ENCODE data around the gene FMNL1.
"Not testable (repeated sequence)": the region's sequence is repeated elsewhere in the genome, so short reads cannot be mapped to it uniquely, and the experiment has no call there.

Gene FMNL1

GRCh38 chr17:45197555-45198334, 23.9 kb upstream of the FMNL1 start:
- H3K4me3 ChIP-seq (ENCODE audit: low read depth, low read length) = no peak overlapping the region
- DNase-seq (ENCODE audit: low read depth) = no peak
- peak; percentile 99 for TF ChIP-seq CTCF (IDR thresholded peaks at IDR 0.05; ENCODE audit: low read depth, low read length, missing control alignments)

DNA sequence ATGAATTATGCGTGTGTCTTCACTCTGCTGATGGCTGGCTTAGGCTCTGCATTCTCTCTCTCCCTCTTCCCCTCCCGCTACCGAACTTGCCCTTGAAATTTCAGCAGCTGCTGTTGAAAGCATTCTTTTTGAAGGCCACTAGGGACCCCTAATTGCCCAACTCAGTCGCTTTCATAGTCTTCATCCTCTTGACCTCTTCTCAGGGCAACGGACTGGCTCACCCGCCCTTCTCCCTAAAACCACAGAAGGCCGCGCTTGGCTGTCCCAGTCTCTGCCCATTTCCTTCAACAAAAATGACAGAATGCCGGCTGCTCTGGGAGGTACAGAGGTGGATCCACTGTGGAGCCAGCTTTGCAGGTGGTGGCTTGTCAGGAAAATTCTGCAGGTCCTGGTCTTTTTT, 21.0 kb upstream of the FMNL1 start:
- H3K4me3 ChIP-seq (ENCODE audit: low read depth, low read length) = no peak overlapping the region
- no peak for TF ChIP-seq CTCF (IDR thresholded peaks at IDR 0.05; ENCODE audit: low read depth, low read length, missing control alignments)
- DNase-seq (ENCODE audit: low read depth) = no peak

- no peak for TF ChIP-seq CTCF (IDR thresholded peaks at IDR 0.05; ENCODE audit: low read depth, low read length, missing control alignments)
- no peak for DNase-seq (ENCODE audit: low read depth)
- no peak overlapping the region for H3K4me3 ChIP-seq (ENCODE audit: low read depth, low read length)
Observed at GRCh38 chr17:45201457-45201856, 20.2 kb upstream of the FMNL1 start.

DNA sequence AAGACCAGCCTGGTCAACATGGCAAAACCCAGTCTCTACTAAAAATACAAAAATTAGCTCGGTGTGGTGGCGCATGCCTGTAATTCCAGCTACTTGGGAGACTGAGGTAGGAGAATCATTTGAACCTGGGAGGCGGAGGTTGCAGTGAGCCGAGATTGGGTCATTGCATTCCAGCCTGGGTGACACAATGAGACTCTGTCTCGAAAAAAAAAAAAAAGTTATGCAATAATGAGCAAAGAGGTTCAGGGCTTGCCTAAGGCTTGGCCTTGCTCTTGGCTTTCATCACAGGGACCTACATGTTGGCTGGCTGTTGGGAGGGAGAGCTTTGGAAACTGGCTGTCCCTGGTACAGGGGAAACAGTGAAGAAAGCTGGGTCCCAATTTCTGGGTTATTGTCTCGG, 19.8 kb upstream of the FMNL1 start:
- not testable (repeated sequence) for H3K4me3 ChIP-seq (ENCODE audit: low read depth, low read length); DNase-seq (ENCODE audit: low read depth)

- no peak overlapping the region for H3K4me3 ChIP-seq (ENCODE audit: low read depth, low read length)
- DNase-seq (ENCODE audit: low read depth) = peak; percentile 57
- peak; percentile 92 for TF ChIP-seq CTCF (IDR thresholded peaks at IDR 0.05; ENCODE audit: low read depth, low read length, missing control alignments)
Observed at GRCh38 chr17:45218895-45219661, 2.6 kb upstream of the FMNL1 start.

GRCh38 chr17:45220079-45220478, 1.6 kb upstream of the FMNL1 start:
- DNase-seq (ENCODE audit: low read depth) = no peak
- no peak for TF ChIP-seq CTCF (IDR thresholded peaks at IDR 0.05; ENCODE audit: low read depth, low read length, missing control alignments)
- H3K4me3 ChIP-seq (ENCODE audit: low read depth, low read length) = no peak overlapping the region

GRCh38 chr17:45222014-45222288, 266 bp downstream of the FMNL1 start:
- peak overlapping the region; percentile 84 for H3K4me3 ChIP-seq (ENCODE audit: low read depth, low read length)
- DNase-seq (ENCODE audit: low read depth) = no peak

More at GRCh38 chr17:45222014-45222288, 266 bp downstream of the FMNL1 start:
- no peak for TF ChIP-seq CTCF (IDR thresholded peaks at IDR 0.05; ENCODE audit: low read depth, low read length, missing control alignments)

Measured in GM12864 (cell line).